Fibroblast of villous mesenchyme (primary cell): Measurements from ENCODE around the gene MAP3K9. TPM values are rescaled to one million over a fixed set of nuclear protein-coding genes. Genes with fewer than 3 reads are reported as not detected.

Experiments
- DNase-seq: peaks from one replicate; pipeline ENCODE4 v3.0.0-alpha.2; 2010; ENCODE audit warnings: low read depth
- H3K4me3 ChIP-seq: 2 replicates; pipeline ENCODE4 v1.5.1; 2011; ENCODE audit warnings: low read depth, mild to moderate bottlenecking, low read length
- total RNA-seq: library from RNA; depleted of rRNA; stranded (reverse); fragments of >200 nt; gene quantifications from 2 replicates; pipeline ENCODE4 v1.2.3, GENCODE V29; 2012
- TF ChIP-seq, protein P1 (sequence below): IDR thresholded peaks from 2 replicates; pipeline ENCODE4 v1.5.1; 2012; ENCODE audit warnings: low read depth, mild to moderate bottlenecking, low read length; ENCODE audit not compliant: insufficient read depth

The MAP3K9 gene
- total RNA-seq, 1 donor = 0.43 TPM

DNA sequence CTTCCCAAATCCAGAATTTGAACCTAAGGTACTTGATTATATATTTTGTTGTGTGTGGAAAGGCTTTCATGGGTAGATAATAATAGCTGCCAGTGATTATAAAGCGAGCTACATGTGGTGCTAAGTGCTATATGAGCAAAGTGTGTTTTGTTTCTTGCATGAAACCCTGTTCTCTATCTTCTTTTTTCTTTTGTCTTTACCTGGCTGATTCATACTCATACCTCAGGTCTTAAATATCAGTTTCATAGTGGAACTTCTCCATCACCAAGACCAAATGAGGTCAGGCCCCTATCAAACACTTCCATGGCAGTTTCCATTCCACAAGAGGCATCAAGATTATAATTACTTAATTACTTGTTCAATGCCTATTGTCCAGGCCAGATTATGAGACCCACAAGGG is 6.9 kb downstream of the MAP3K9 start:
- no peak for DNase-seq
- H3K4me3 ChIP-seq = no peak overlapping the region
- TF ChIP-seq, protein P1, sequence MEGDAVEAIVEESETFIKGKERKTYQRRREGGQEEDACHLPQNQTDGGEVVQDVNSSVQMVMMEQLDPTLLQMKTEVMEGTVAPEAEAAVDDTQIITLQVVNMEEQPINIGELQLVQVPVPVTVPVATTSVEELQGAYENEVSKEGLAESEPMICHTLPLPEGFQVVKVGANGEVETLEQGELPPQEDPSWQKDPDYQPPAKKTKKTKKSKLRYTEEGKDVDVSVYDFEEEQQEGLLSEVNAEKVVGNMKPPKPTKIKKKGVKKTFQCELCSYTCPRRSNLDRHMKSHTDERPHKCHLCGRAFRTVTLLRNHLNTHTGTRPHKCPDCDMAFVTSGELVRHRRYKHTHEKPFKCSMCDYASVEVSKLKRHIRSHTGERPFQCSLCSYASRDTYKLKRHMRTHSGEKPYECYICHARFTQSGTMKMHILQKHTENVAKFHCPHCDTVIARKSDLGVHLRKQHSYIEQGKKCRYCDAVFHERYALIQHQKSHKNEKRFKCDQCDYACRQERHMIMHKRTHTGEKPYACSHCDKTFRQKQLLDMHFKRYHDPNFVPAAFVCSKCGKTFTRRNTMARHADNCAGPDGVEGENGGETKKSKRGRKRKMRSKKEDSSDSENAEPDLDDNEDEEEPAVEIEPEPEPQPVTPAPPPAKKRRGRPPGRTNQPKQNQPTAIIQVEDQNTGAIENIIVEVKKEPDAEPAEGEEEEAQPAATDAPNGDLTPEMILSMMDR = no peak

DNA sequence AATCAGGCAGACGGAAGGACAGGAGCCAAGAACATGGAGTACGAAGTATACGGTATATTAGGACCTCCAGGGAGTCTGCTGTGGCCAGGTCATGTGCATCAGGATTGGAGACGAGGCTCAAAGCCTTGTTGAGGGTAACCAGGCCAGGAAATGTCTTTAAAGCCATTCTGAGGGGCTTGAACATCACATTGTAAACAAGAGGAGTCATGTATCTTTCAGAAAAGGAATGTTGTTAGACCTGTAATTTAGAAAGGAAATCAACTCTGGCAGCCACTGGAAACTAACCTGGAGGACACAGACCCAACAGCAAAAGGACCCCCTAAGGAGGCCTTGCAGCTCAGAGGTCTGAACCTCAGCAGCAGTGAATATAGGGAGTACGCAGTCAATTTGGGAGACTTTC is 7.5 kb downstream of the MAP3K9 start:
- no peak overlapping the region for H3K4me3 ChIP-seq
- TF ChIP-seq, protein P1 = no peak
- no peak for DNase-seq

- no peak for DNase-seq
- H3K4me3 ChIP-seq = no peak overlapping the region
- TF ChIP-seq, protein P1 = no peak
These were observed 12.8 kb downstream of the MAP3K9 start for GRCh38 chr14:70796551-70796950.

DNA sequence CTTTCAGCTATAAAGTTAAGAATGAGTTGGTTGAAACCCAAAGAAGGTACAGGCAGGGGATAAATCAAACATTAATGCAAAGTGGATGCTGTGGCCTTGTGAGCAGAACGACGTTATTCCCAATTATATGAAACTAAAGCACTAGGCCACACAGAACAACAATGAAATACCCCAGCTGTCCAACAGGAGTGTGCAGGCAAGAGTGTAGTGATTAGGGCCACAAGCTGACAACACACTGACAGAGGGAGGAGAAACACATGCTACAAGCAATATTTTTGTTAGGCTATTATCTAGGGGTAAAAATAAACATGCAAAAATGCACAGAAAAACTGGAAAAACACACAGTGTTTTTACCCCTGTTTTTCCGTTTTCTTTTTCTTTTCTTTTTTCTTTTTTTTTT is 15.0 kb downstream of the MAP3K9 start:
- no peak overlapping the region for H3K4me3 ChIP-seq
- DNase-seq = no peak
- TF ChIP-seq, protein P1 = no peak

DNA sequence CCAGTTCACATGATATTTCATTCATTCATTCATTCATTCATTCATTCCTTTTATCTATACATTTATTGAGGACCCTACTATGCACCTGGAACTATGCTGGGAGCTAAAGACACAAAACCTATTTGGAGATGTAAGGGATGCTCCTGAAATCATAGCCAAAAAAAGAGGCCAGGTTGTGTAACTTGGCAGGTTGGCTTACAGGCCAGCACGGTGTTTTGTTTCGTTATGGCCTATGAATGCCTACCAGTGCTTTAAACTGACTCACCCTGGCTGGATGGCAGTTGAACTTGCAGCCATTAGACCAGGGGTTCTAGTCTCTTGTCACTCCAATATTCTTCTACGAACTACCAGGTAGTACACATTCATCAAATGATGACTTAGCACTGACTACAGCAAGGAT is 15.7 kb downstream of the MAP3K9 start:
- DNase-seq = no peak
- H3K4me3 ChIP-seq = no peak overlapping the region
- TF ChIP-seq, protein P1 = no peak

DNA sequence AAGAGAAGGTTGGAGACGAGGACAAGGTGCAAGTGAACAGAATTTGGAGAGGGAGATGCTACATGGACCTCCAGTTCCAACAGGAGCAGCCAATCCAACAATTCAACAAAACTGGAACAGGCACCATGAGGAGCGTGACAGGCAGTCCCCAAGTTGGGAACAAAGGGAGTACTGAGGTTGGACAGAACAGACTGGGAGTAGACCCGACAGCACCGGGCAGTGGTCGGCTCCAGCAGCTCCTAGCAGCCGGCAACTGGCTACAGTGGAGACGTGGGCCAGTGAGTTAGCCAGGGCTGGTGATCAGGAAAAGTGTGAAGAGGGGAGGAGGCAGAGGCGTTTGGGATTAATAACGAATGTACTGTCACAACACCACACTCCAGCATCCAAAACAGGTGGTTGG is 16.4 kb downstream of the MAP3K9 start:
- DNase-seq = no peak
- no peak overlapping the region for H3K4me3 ChIP-seq
- TF ChIP-seq, protein P1 = no peak

DNA sequence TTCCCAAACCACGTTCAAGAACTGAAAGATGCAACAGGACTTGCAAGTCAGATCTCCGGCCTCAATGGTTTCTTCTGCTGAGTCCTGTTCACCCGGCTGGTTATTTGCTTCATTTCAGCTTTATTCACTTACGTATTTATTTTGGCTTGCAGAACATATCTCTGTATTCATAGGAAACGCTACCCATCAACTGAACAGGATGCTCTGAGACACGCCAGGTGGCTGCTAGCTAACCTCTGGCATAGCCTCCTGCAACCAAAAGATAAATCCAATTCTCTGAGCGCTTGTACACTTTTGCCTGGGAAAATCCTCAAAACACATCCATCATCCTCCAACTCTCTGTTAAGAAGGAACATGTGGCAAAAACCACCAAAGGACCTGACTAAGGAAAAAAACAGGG is 17.3 kb downstream of the MAP3K9 start:
- DNase-seq = no peak
- H3K4me3 ChIP-seq = no peak overlapping the region
- TF ChIP-seq, protein P1 = no peak
